Stomach smooth muscle (tissue), 2 donors: Measurements from ENCODE around the gene SLC51B.

Source experiments
- H3K27ac ChIP-seq: one replicate; pipeline ENCODE4 v1.7.0; 2013; ENCODE audit warnings: mild to moderate bottlenecking, low read length, inconsistent platforms
- H3K27me3 ChIP-seq, 2 donors: one replicate each; pipeline ENCODE4 v1.7.0; 2013; ENCODE audit warnings: low read length in 2 of 2; ENCODE audit not compliant: insufficient read depth in 2 of 2, control insufficient read depth in 1 of 2
- H3K36me3 ChIP-seq, 2 donors: one replicate each; pipeline ENCODE4 v1.7.0; 2013; ENCODE audit warnings: low read length in 2 of 2; ENCODE audit not compliant: control insufficient read depth in 2 of 2, insufficient read depth in 2 of 2
- H3K4me1 ChIP-seq: one replicate; pipeline ENCODE4 v1.7.0; 2013; ENCODE audit warnings: low read length; ENCODE audit not compliant: control insufficient read depth, insufficient read depth
- H3K4me3 ChIP-seq, 2 donors: one replicate each; pipeline ENCODE4 v1.7.0; 2013; ENCODE audit warnings: low read length in 2 of 2
- H3K9ac ChIP-seq, 2 donors: one replicate each; pipeline ENCODE4 v1.7.0; 2013; ENCODE audit warnings: low read length in 2 of 2, mild to moderate bottlenecking in 1 of 2
- H3K9me3 ChIP-seq, 2 donors: one replicate each; pipeline ENCODE4 v1.7.0; 2013; ENCODE audit warnings: low read length in 2 of 2; ENCODE audit not compliant: control insufficient read depth in 2 of 2
- donor health status: healthy.
- donor health status: Pancreatic carcinoma.

The SLC51B gene

GRCh38 chr15:65056106-65056505, 10.9 kb downstream of the SLC51B start:
- Histone ChIP-seq H3K27me3 (no peaks in the 10 kb centered on the region), H3K27ac (peak overlapping the region; percentile 55), H3K4me1 (peaks cover 20% of the 10 kb centered on the region), H3K9me3 (no peaks in the 10 kb centered on the region), H3K9ac (peak overlapping the region in 1 of 2 donors; percentile 9), H3K36me3 (peaks cover 0 to 12% of the 10 kb centered on the region in 2 donors), H3K4me3 (no peak overlapping the region)

- Histone ChIP-seq H3K27ac (peak overlapping the region; percentile 31), H3K36me3 (peaks cover 0 to 12% of the 10 kb centered on the region in 2 donors), H3K9ac (no peak overlapping the region), H3K4me3 (no peak overlapping the region), H3K9me3 (no peaks in the 10 kb centered on the region), H3K4me1 (peaks cover 21% of the 10 kb centered on the region), H3K27me3 (no peaks in the 10 kb centered on the region)
Measured at GRCh38 chr15:65056868-65057548, 11.8 kb downstream of the SLC51B start.

GRCh38 chr15:65057549-65057940, 12.4 kb downstream of the SLC51B start:
- H3K9ac ChIP-seq, result no peak overlapping the region
- peaks cover 23% of the 10 kb centered on the region for H3K4me1 ChIP-seq
- peak overlapping the region; percentile 31 for H3K27ac ChIP-seq
- H3K9me3 ChIP-seq, result no peaks in the 10 kb centered on the region
- H3K36me3 ChIP-seq, result peaks cover 0 to 12% of the 10 kb centered on the region in 2 donors
- H3K4me3 ChIP-seq, result no peak overlapping the region
- no peaks in the 10 kb centered on the region for H3K27me3 ChIP-seq

- H3K27me3 ChIP-seq, result no peaks in the 10 kb centered on the region
- H3K4me1 ChIP-seq, result peaks cover 26% of the 10 kb centered on the region
- no peaks in the 10 kb centered on the region for H3K9me3 ChIP-seq
- peak overlapping the region; percentile 24 for H3K27ac ChIP-seq
- no peak overlapping the region for H3K9ac ChIP-seq
- peaks cover 0 to 10% of the 10 kb centered on the region in 2 donors for H3K36me3 ChIP-seq
- no peak overlapping the region for H3K4me3 ChIP-seq
Measured at GRCh38 chr15:65058394-65059368, 13.5 kb downstream of the SLC51B start.

- no peaks in the 10 kb centered on the region for H3K9me3 ChIP-seq
- no peak overlapping the region for H3K9ac ChIP-seq
- H3K4me3 ChIP-seq, result no peak overlapping the region
- no peaks in the 10 kb centered on the region for H3K27me3 ChIP-seq
- H3K4me1 ChIP-seq, result peaks cover 24% of the 10 kb centered on the region
- peaks cover 0 to 10% of the 10 kb centered on the region in 2 donors for H3K36me3 ChIP-seq
- H3K27ac ChIP-seq, result peak overlapping the region; percentile 24
Measured at GRCh38 chr15:65059369-65059750, 14.2 kb downstream of the SLC51B start.

GRCh38 chr15:65059931-65060596, 14.9 kb downstream of the SLC51B start:
- peaks cover 17% of the 10 kb centered on the region for H3K4me1 ChIP-seq
- no peaks in the 10 kb centered on the region for H3K27me3 ChIP-seq
- no peaks in the 10 kb centered on the region for H3K9me3 ChIP-seq
- peaks cover 0 to 10% of the 10 kb centered on the region in 2 donors for H3K36me3 ChIP-seq
- no peak overlapping the region for H3K9ac ChIP-seq
- H3K27ac ChIP-seq, result peak overlapping the region; percentile 31
- H3K4me3 ChIP-seq, result no peak overlapping the region

- Histone ChIP-seq H3K4me3 (no peak overlapping the region), H3K9ac (no peak overlapping the region), H3K9me3 (no peaks in the 10 kb centered on the region), H3K27me3 (no peaks in the 10 kb centered on the region), H3K4me1 (peaks cover 18% of the 10 kb centered on the region), H3K36me3 (peaks cover 0 to 8% of the 10 kb centered on the region in 2 donors), H3K27ac (peak overlapping the region; percentile 31)
Measured at GRCh38 chr15:65060641-65061397, 15.6 kb downstream of the SLC51B start.

- Histone ChIP-seq H3K4me3 (no peak overlapping the region), H3K4me1 (peaks cover 22% of the 10 kb centered on the region), H3K9ac (no peak overlapping the region), H3K36me3 (peaks cover 0 to 8% of the 10 kb centered on the region in 2 donors), H3K27ac (peak overlapping the region; percentile 31), H3K27me3 (peaks cover 0 to 2% of the 10 kb centered on the region in 2 donors), H3K9me3 (no peaks in the 10 kb centered on the region)
Measured at GRCh38 chr15:65062061-65062460, 16.9 kb downstream of the SLC51B start.

GRCh38 chr15:65062726-65063125, 17.5 kb downstream of the SLC51B start:
- Histone ChIP-seq H3K27ac (peak overlapping the region; percentile 31), H3K27me3 (peaks cover 2 to 5% of the 10 kb centered on the region in 2 donors), H3K4me3 (no peak overlapping the region), H3K9ac (no peak overlapping the region), H3K4me1 (peaks cover 24% of the 10 kb centered on the region), H3K9me3 (no peaks in the 10 kb centered on the region), H3K36me3 (peaks cover 0 to 6% of the 10 kb centered on the region in 2 donors)
